ENCODE data around the gene NKD1.

DNA sequence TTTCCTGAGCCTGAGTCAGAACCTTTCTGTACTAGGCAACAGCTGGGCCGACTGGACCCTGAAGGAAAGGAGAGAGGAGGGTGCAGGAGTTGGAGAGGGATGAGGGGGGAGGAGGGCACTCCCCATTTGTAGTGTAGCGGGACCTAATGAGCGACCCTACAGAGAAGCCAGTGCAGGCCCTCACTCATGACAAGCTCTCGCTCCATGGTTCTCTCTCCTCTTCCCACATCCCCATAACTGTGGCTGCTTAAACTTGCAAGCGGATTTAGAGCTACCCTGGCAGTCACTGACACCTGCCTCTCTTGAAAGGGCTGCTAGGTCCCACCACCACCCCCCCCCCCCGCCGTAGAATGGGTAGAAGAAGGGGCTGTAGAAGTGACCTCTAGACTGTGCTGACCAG, 14.5 kb downstream of the NKD1 start:
- TF ChIP-seq CTCF (IDR thresholded peaks at IDR 0.05; ENCODE audit: low read length) (no peak), EZH2 (optimal IDR thresholded peaks at IDR 0.05; ENCODE audit: low read depth, low read length) (no peak)

Measured in MM.1S (cell line).